NCI-H1105 treated with DMSO at 0.1 percent for 48 hours (cell line): ENCODE measurements around the gene FAM120AOS.

Experiments
- DNase-seq: peaks from one replicate; lab custom pipeline; 2025; lab: John Stamatoyannopoulos, UW

FAM120AOS gene

DNA sequence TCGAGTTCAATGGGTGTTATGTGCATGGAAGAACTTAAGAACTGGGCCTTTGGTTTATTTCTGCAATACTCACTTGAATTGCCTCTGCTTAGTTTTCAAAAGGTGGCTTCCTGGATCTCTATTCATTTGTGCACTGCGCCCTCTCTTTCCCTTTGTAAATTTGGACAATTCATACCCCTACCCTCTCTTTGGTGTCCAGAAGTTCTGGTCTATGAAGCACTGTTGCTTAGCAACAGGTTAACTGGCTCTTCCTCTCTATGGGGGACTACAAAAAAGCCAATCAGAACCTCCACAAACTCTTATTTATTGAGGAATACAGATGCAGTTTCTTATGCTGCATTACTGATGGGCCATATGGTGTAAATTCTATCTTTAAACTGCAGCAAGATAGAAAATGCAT lies 15.4 kb downstream of the FAM120AOS start:
- DNase-seq = no peak

- no peak for DNase-seq
Observed at GRCh38 chr9:93436655-93437407, 16.6 kb downstream of the FAM120AOS start.

DNA sequence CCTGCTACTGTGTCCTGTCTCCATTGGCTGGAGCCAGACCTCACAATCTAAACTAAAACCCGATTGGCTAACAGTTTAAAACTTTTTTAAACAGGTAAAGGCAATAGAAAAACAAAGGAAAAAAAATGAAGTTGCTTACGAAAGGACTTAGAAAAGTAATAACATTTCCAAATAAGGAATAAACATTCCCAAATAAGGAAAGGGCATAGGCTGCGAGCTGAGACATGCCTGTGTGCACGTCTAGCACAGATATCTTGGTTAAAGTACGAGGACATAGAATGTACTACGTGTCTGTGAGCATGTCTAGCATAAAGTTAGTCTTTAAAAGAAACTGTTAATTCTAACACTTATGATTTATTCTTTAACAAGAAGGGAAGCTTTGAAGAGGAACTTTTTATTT lies 17.2 kb downstream of the FAM120AOS start:
- DNase-seq = no peak

- no peak for DNase-seq
Observed at GRCh38 chr9:93435386-93435785, 18.0 kb downstream of the FAM120AOS start.

DNA sequence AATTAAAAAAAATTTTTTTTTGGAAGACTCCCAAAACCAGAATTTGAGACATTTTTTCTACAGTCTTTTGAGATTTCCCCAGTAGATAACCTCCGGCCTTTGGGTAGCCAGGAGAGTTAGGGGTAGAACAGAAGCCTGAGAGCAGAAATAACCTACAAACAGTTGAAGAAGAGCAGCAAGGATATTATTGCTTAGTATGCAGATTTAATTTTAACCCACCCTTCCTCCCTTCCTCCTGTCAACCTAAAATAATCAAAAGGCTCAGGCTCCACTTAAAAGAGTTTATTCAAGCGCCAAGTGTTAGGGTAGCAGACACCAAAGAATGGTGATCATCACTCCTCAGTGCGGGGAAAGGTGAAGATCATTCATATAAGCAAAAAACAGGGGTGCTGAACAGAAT lies 19.3 kb downstream of the FAM120AOS start:
- no peak for DNase-seq

DNA sequence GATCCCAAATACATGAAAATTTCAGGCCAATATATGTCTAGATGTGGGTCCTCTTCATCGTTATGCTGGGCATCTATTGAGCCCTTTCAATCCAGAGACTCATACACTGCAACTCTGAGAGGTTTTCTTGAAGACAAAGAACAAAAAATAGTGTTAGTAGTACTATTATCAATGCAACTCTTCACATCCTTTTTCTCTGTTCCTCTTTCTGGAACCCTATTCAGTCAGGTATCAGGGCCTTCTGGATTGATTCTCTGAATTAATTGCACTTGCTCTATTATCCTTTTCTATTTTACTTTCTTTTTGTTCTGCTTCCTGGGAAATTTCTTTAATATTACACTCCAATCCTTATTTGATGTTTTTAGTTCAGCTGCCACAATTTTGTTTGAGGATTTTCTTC lies 20.4 kb downstream of the FAM120AOS start:
- DNase-seq = no peak

- DNase-seq = no peak
Observed at GRCh38 chr9:93431539-93432105, 21.8 kb downstream of the FAM120AOS start.

GRCh38 chr9:93427655-93428379 lies 25.6 kb downstream of the FAM120AOS start:
- DNase-seq = no peak

DNA sequence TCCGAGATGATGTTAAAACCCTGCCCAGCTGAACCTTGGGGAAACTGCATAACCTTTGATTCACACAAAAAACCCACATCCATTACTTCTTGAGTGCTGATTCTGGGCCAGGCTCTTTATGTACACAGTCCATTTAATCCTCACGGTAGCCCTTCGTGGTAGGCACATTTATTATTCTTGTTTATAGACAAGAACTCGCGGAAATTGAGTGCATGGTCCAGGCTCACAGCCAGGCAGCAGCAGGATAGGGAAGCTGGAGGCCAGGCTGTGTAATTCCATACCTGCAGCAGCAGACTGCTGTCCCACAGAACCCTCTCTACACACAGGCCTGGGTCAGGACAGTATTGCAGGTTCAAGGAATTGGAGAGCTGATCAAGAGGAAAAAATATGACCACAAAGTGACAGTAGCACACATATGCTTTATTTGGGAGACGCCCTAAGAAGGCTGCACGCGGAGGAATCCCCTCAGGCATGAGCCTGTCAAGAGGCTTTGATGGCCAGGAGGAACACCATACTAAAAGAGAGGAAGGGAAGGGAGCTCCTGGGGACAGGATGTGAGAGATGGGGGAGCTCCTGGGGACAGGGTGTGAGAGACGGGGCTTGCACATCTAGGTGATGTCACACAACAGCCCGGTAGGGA lies 30.3 kb downstream of the FAM120AOS start:
- DNase-seq = no peak

GRCh38 chr9:93419023-93419422 lies 34.4 kb downstream of the FAM120AOS start:
- DNase-seq = no peak

- no peak for DNase-seq
Observed at GRCh38 chr9:93417538-93417937, 35.8 kb downstream of the FAM120AOS start.

- DNase-seq = no peak
Observed at GRCh38 chr9:93416530-93417235, 36.7 kb downstream of the FAM120AOS start.

- no peak for DNase-seq
Observed at GRCh38 chr9:93415176-93415690, 38.1 kb downstream of the FAM120AOS start.

- no peak for DNase-seq
Observed at GRCh38 chr9:93413530-93413929, 39.9 kb downstream of the FAM120AOS start.

- DNase-seq = no peak
Observed at GRCh38 chr9:93406371-93406770, 47.0 kb downstream of the FAM120AOS start.

DNA sequence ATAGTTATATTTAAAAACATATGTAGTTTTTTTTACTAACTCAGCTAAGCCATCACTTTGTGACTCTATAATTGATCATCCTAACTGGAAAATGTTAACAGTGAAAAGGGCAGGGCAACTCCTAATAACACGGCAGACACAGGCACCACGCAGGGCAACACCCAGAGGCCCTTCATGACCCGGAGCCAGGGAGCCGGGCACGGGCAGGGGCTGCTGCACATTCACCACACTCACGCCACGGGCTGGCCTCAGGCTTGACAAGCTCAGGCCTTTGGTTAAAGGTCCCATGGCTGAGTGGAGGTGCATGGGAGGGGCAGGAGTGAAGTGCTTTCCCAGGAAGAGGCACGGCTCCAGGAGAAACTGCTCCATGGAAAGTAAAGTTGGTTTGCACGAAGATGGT lies 54.9 kb downstream of the FAM120AOS start:
- no peak for DNase-seq

DNA sequence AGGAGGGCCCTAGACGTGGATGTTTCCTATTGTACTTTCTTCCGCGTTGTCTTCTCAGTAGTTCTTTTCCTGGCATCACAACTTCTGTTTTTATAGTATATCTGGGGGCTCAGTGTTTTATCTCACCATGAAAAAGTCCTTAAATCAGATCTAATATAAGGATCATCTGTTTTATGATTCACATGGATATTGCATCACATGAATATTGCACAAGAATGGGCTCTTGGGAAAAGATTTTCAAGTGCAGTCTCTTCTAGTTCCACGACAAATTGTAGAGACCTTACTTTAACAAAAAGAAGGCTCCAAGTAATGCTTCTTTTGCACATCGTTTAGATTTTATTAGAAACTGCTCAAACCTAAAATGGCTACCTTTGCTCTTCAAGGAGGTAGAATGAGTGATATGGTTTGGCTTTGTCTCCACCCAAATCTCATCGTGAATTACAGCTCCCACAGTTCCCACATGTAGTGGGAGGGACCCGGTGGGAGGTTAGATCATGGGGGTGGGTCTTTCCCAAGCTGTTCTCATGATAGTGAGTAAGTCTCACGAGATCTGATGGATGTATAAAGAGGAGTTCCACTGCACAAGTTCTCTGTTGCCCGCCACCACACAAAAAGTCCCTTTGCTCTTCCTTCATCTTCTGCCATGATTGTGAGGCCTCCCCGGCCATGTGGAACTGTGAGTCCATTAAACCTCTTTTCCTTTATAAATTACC lies 55.6 kb downstream of the FAM120AOS start:
- no peak for DNase-seq
